A673 (cell line): Measurements from ENCODE around the gene KLK14.

Experiments used
- CTCF ChIP-seq: fragments of 300-800, 200-600 bp; sonication (generic); conservative IDR thresholded peaks from 2 replicates; pipeline ENCODE4 v1.5.1; 2017; ENCODE audit warnings: low read depth, mild to moderate bottlenecking, antibody characterized with exemption, low read length, moderate library complexity, mixed read lengths
- EZH2 ChIP-seq: fragments of 200-600 bp; sonication (generic); IDR thresholded peaks from 2 replicates; pipeline ENCODE4 v1.6.1; 2017; ENCODE audit warnings: borderline replicate concordance, low read depth, mild to moderate bottlenecking, mixed read lengths, antibody characterized with exemption, low read length; ENCODE audit not compliant: poor library complexity, severe bottlenecking

GRCh38 chr19:51081476-51081875 is 1.2 kb downstream of the KLK14 start:
- TF ChIP-seq CTCF (no peak), EZH2 (no peak)
